Liver (tissue), 9 donors: ENCODE data around the gene ARHGEF40. TPM values are rescaled to one million over a fixed set of nuclear protein-coding genes. Genes with fewer than 3 reads are reported as not detected.

Experiments
- DNase-seq: peaks from one replicate; pipeline ENCODE4 v3.0.0-alpha.2; 2017; ENCODE audit warnings: low spot score
- H3K27ac ChIP-seq, 2 donors: one replicate each; pipeline ENCODE4 v1.7.0; 2013; ENCODE audit warnings: inconsistent platforms in 2 of 2, low read length in 2 of 2, control low read depth in 1 of 2, low read depth in 1 of 2, mild to moderate bottlenecking in 1 of 2
- H3K27me3 ChIP-seq, 4 donors: one replicate each; pipeline versions ENCODE4 v1.6.1 to v1.7.0; 2013; ENCODE audit warnings: low read length in 3 of 4, inconsistent platforms in 1 of 4, mild to moderate bottlenecking in 1 of 4, moderate library complexity in 1 of 4; ENCODE audit not compliant: control insufficient read depth in 4 of 4, insufficient read depth in 4 of 4
- H3K36me3 ChIP-seq, 4 donors: one replicate each; pipeline versions ENCODE4 v1.6.1 to v1.7.0; 2013; ENCODE audit warnings: low read length in 3 of 4, mild to moderate bottlenecking in 3 of 4, low read depth in 1 of 4, moderate library complexity in 1 of 4; ENCODE audit not compliant: control insufficient read depth in 4 of 4, insufficient read depth in 3 of 4
- H3K4me1 ChIP-seq, 4 donors: one replicate each; pipeline versions ENCODE4 v1.6.1 to v1.7.0; 2013; ENCODE audit warnings: low read length in 3 of 4, mild to moderate bottlenecking in 3 of 4, moderate library complexity in 1 of 4; ENCODE audit not compliant: control insufficient read depth in 4 of 4, insufficient read depth in 4 of 4
- H3K4me3 ChIP-seq, 3 donors: one replicate each; pipeline versions ENCODE4 v1.6.1 to v1.7.0; 2013; ENCODE audit warnings: low read length in 3 of 3, control low read depth in 1 of 3, low read depth in 1 of 3, mild to moderate bottlenecking in 1 of 3
- H3K9ac ChIP-seq, 2 donors: one replicate each; pipeline ENCODE4 v1.7.0; 2013; ENCODE audit warnings: low read length in 2 of 2, mild to moderate bottlenecking in 2 of 2, moderate library complexity in 2 of 2, control low read depth in 1 of 2, low read depth in 1 of 2
- H3K9me3 ChIP-seq, 4 donors: one replicate each; pipeline versions ENCODE4 v1.6.1 to v1.7.0; 2013; ENCODE audit warnings: low read length in 3 of 4; ENCODE audit not compliant: control insufficient read depth in 4 of 4
- EGR1 ChIP-seq, 2 donors: IDR thresholded peaks; 2 replicates each; pipeline ENCODE4 v1.6.1; 2016 to 2018; ENCODE audit warnings: antibody characterized with exemption in 2 of 2, low read depth in 2 of 2
- FOXA2 ChIP-seq: IDR thresholded peaks from 2 replicates; pipeline ENCODE4 v1.6.1; 2016; ENCODE audit warnings: antibody characterized with exemption
- GABPA ChIP-seq, 2 donors: IDR thresholded peaks in 1 of 2; conservative IDR thresholded peaks in 1 of 2; 2 replicates each; pipeline ENCODE4 v1.6.1; 2016; ENCODE audit warnings: antibody characterized with exemption in 2 of 2, mild to moderate bottlenecking in 1 of 2, moderate library complexity in 1 of 2
- HNF4A ChIP-seq, 2 donors: conservative IDR thresholded peaks; 2 replicates each; pipeline ENCODE4 v1.6.1; 2016; ENCODE audit warnings: antibody characterized with exemption in 2 of 2, mild to moderate bottlenecking in 2 of 2
- RAD21 ChIP-seq, 2 donors: IDR thresholded peaks; 2 replicates each; pipeline ENCODE4 v1.6.1; 2016; ENCODE audit warnings: antibody characterized with exemption in 2 of 2, mild to moderate bottlenecking in 2 of 2
- SP1 ChIP-seq: IDR thresholded peaks from 2 replicates; pipeline ENCODE4 v1.6.1; 2018; ENCODE audit warnings: antibody characterized with exemption, mild to moderate bottlenecking
- YY1 ChIP-seq: IDR thresholded peaks from 2 replicates; pipeline ENCODE4 v1.6.1; 2016; ENCODE audit warnings: antibody characterized with exemption, mild to moderate bottlenecking
- WGBS: extraction: QIAGEN DNeasy Blood & Tissue Kit; methylation state at CpG from one replicate; pipeline ENCODE4 v1.1.7; 2013; 5-methylcytosine and 5-hydroxymethylcytosine counted together
- polyA plus RNA-seq, 2 donors: library from polyadenylated mRNA; stranded (reverse) in 1 of 2; unstranded in 1 of 2; fragments of 200-250 nt in 1 of 2; fragments of >200 nt in 1 of 2; fragmentation: Nextera tagmentation in 1 of 2; extraction: Ambion mirVana in 1 of 2; gene quantifications; one replicate each; pipeline versions ENCODE4 v1.2.1 to v1.2.3, GENCODE V29; 2013 to 2015
- total RNA-seq, 2 donors: library from RNA; depleted of rRNA; stranded (reverse); fragments of >200 nt; gene quantifications; one replicate each; pipeline ENCODE4 v1.2.3, GENCODE V29; 2014
- TF ChIP-seq, protein P1 (sequence below): IDR thresholded peaks from 2 replicates; pipeline ENCODE4 v1.6.1; 2016; ENCODE audit warnings: antibody characterized with exemption, mild to moderate bottlenecking
- TF ChIP-seq, protein P2 (sequence below): fragments of 150-350 bp; IDR thresholded peaks from 2 replicates; pipeline ENCODE4 v1.5.1; 2017; ENCODE audit warnings: improper control_type of control experiment, low read depth, low read length; ENCODE audit not compliant: missing input control
- TF ChIP-seq, protein P3 (sequence below): IDR thresholded peaks from 2 replicates; pipeline ENCODE4 v1.6.1; 2016; ENCODE audit warnings: antibody characterized with exemption
- donor health status: healthy.
- donor health status: healthy.
- donor health status: healthy.
- donor health status: healthy.
- donor health status: healthy.

Gene ARHGEF40
- total and polyA plus RNA-seq, 4 donors = 9.3 to 42.5 (median 16.9) TPM

DNA sequence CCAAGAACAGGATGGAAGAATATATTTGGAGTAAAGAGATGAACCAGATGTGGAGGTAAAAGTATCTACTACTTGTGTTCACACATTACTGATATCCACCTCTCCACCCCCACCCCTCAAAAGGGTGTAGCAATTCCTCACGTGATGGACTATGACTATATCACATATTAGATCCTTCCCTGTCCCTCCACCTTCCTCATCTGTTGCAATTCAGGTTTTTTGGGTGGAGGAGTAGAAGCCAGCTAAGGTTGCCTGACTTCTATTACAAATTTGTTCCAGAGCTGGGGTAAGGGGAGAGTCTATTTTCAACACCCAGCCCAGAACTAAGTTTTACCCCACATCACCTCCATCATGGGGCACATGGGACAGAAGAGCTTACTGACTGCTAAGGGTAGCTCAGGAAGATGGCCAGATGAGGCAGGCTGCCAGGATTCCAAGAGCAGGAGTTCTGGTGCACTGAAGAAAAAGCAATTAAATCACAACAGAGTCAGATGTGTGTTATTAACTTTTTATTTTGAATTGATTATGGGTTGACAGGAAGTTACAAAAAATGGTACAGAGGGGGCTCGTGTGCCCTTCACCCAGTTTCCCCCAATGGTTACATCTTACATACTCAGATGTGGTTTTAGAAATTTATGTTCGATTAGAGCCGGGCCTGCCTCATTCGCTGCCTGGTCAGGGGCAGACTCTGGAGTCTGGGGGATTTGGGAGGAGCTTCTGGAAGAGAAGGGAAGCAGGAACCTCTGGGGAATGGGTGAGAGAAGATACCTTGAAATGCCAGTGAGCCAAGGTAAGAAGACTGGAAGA, 37.6 kb upstream of the ARHGEF40 start:
- no peak overlapping the region for H3K9ac ChIP-seq
- H3K4me3 ChIP-seq = no peak overlapping the region
- TF ChIP-seq SP1 (no peak), YY1 (no peak), HNF4A (conservative IDR thresholded peaks at IDR 0.05) (no peak), EGR1 (IDR thresholded peaks at IDR 0.05; ENCODE audit: low read depth in 2 of 2) (no peak)
- TF ChIP-seq, protein P1, sequence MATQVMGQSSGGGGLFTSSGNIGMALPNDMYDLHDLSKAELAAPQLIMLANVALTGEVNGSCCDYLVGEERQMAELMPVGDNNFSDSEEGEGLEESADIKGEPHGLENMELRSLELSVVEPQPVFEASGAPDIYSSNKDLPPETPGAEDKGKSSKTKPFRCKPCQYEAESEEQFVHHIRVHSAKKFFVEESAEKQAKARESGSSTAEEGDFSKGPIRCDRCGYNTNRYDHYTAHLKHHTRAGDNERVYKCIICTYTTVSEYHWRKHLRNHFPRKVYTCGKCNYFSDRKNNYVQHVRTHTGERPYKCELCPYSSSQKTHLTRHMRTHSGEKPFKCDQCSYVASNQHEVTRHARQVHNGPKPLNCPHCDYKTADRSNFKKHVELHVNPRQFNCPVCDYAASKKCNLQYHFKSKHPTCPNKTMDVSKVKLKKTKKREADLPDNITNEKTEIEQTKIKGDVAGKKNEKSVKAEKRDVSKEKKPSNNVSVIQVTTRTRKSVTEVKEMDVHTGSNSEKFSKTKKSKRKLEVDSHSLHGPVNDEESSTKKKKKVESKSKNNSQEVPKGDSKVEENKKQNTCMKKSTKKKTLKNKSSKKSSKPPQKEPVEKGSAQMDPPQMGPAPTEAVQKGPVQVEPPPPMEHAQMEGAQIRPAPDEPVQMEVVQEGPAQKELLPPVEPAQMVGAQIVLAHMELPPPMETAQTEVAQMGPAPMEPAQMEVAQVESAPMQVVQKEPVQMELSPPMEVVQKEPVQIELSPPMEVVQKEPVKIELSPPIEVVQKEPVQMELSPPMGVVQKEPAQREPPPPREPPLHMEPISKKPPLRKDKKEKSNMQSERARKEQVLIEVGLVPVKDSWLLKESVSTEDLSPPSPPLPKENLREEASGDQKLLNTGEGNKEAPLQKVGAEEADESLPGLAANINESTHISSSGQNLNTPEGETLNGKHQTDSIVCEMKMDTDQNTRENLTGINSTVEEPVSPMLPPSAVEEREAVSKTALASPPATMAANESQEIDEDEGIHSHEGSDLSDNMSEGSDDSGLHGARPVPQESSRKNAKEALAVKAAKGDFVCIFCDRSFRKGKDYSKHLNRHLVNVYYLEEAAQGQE = no peak
- TF ChIP-seq, protein P2, sequence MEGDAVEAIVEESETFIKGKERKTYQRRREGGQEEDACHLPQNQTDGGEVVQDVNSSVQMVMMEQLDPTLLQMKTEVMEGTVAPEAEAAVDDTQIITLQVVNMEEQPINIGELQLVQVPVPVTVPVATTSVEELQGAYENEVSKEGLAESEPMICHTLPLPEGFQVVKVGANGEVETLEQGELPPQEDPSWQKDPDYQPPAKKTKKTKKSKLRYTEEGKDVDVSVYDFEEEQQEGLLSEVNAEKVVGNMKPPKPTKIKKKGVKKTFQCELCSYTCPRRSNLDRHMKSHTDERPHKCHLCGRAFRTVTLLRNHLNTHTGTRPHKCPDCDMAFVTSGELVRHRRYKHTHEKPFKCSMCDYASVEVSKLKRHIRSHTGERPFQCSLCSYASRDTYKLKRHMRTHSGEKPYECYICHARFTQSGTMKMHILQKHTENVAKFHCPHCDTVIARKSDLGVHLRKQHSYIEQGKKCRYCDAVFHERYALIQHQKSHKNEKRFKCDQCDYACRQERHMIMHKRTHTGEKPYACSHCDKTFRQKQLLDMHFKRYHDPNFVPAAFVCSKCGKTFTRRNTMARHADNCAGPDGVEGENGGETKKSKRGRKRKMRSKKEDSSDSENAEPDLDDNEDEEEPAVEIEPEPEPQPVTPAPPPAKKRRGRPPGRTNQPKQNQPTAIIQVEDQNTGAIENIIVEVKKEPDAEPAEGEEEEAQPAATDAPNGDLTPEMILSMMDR = no peak
- DNase-seq = no peak
- no peaks in the 10 kb centered on the region for H3K27me3 ChIP-seq
- no peaks in the 10 kb centered on the region for H3K9me3 ChIP-seq
- no peak overlapping the region for H3K27ac ChIP-seq
- H3K36me3 ChIP-seq = peaks cover 0 to 14% (median 3%) of the 10 kb centered on the region in 4 donors
- WGBS = 89% methylated on average over 5 of the region's 5 CpGs
- H3K4me1 ChIP-seq = peaks cover 0 to 3% (median 0%) of the 10 kb centered on the region in 4 donors

DNA sequence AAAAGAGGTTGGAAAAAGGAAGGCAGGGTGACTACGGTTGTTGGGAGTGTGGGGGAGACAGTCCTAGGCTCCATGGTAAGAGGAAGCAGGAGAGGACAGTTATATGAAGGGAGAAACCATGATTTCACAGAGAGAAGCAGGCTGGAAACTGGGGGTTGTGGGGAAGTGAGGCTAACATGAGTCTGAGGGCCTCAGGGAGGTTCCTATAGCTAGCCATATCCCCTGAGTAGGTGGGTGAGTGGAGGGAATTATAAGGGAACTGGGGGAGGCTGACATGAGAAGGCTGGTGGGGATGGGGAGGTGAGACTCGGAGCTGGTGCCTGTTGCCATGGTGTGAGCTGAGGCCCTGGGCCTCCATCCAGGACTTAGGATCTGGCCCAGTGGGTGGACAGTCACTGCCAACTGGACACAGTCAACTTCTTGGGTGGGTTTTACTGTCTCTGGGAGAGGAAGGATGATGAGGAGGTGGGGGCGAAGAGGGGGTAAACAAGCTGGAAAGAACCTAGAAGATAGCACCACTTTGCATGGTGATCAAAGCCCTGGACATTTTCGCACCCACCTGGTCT, 36.9 kb upstream of the ARHGEF40 start:
- H3K27me3 ChIP-seq = no peaks in the 10 kb centered on the region
- H3K9me3 ChIP-seq = no peaks in the 10 kb centered on the region
- H3K4me3 ChIP-seq = no peak overlapping the region
- no peak overlapping the region for H3K27ac ChIP-seq
- no peak for DNase-seq
- peaks cover 0 to 14% (median 3%) of the 10 kb centered on the region in 4 donors for H3K36me3 ChIP-seq
- 82% methylated on average over 4 of the region's 4 CpGs for WGBS
- no peak overlapping the region for H3K9ac ChIP-seq
- peaks cover 0 to 10% (median 3%) of the 10 kb centered on the region in 4 donors for H3K4me1 ChIP-seq
- no peak for TF ChIP-seq EGR1 (IDR thresholded peaks at IDR 0.05; ENCODE audit: low read depth in 2 of 2)
- no peak for TF ChIP-seq FOXA2
- no peak for TF ChIP-seq YY1
- TF ChIP-seq, protein P1 = no peak
- TF ChIP-seq GABPA (IDR thresholded peaks at IDR 0.05 in 1 of 2, conservative IDR thresholded peaks at IDR 0.05 in 1 of 2) = no peak
- TF ChIP-seq, protein P3, sequence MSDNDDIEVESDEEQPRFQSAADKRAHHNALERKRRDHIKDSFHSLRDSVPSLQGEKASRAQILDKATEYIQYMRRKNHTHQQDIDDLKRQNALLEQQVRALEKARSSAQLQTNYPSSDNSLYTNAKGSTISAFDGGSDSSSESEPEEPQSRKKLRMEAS = no peak
- TF ChIP-seq RAD21 (IDR thresholded peaks at IDR 0.05) = no peak
